Panc1 (cell line): Measurements from ENCODE around the gene KIFBP.

Source experiments
- POLR2AphosphoS5 ChIP-seq: IDR thresholded peaks from 2 replicates; pipeline ENCODE4 v1.6.1; 2012; ENCODE audit warnings: mild to moderate bottlenecking, low read depth, low read length, moderate library complexity
- REST ChIP-seq, 2 experiments: IDR thresholded peaks; 2 replicates each; pipeline ENCODE4 v1.6.1; 2011 to 2012; ENCODE audit warnings: low read depth in 2 of 2, control low read depth in 1 of 2, low read length in 1 of 2, mild to moderate bottlenecking in 1 of 2, moderate library complexity in 1 of 2; ENCODE audit not compliant: insufficient read depth in 1 of 2
- SIN3A ChIP-seq: IDR thresholded peaks from 2 replicates; pipeline ENCODE4 v1.6.1; 2012; ENCODE audit warnings: low read depth, mild to moderate bottlenecking, low read length, moderate library complexity, borderline replicate concordance; ENCODE audit not compliant: insufficient read depth
- TF ChIP-seq, protein P1 (sequence below): fragments of 450-650 bp; IDR thresholded peaks from 2 replicates; pipeline ENCODE4 v1.5.1; 2017; ENCODE audit warnings: mild to moderate bottlenecking

- TF ChIP-seq, protein P1, sequence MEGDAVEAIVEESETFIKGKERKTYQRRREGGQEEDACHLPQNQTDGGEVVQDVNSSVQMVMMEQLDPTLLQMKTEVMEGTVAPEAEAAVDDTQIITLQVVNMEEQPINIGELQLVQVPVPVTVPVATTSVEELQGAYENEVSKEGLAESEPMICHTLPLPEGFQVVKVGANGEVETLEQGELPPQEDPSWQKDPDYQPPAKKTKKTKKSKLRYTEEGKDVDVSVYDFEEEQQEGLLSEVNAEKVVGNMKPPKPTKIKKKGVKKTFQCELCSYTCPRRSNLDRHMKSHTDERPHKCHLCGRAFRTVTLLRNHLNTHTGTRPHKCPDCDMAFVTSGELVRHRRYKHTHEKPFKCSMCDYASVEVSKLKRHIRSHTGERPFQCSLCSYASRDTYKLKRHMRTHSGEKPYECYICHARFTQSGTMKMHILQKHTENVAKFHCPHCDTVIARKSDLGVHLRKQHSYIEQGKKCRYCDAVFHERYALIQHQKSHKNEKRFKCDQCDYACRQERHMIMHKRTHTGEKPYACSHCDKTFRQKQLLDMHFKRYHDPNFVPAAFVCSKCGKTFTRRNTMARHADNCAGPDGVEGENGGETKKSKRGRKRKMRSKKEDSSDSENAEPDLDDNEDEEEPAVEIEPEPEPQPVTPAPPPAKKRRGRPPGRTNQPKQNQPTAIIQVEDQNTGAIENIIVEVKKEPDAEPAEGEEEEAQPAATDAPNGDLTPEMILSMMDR, result no peak
- TF ChIP-seq POLR2AphosphoS5, result no peak
- TF ChIP-seq REST (IDR thresholded peaks at IDR 0.05; ENCODE audit: insufficient read depth in 1 of 2, low read depth in 2 of 2, low read length in 1 of 2), result no peak
- no peak for TF ChIP-seq SIN3A
Measured at GRCh38 chr10:69052736-69053135, 64.1 kb downstream of the KIFBP start.
